NCI-H2107 treated with DMSO at 0.1 percent for 48 hours (cell line): ENCODE measurements around the gene RNF43.
"Not testable (repeated sequence)": the region's sequence is repeated elsewhere in the genome, so short reads cannot be mapped to it uniquely, and the experiment has no call there.

Experiments
- DNase-seq: peaks from one replicate; lab custom pipeline; 2025; ENCODE audit not compliant: unreplicated experiment; lab: John Stamatoyannopoulos, UW

RNF43 gene

GRCh38 chr17:58410714-58411407, 6.5 kb downstream of the RNF43 start:
- no peak for DNase-seq

GRCh38 chr17:58409432-58409831, 7.9 kb downstream of the RNF43 start:
- no peak for DNase-seq

- DNase-seq: peak; percentile 29
Observed at GRCh38 chr17:58403311-58403710, 14.0 kb downstream of the RNF43 start.

GRCh38 chr17:58402679-58403078, 14.7 kb downstream of the RNF43 start:
- DNase-seq: no peak

- DNase-seq: no peak
Observed at GRCh38 chr17:58402047-58402446, 15.3 kb downstream of the RNF43 start.

GRCh38 chr17:58401287-58401686, 16.0 kb downstream of the RNF43 start:
- DNase-seq: peak; percentile 70

GRCh38 chr17:58400826-58401225, 16.5 kb downstream of the RNF43 start:
- DNase-seq: no peak

- no peak for DNase-seq
Observed at GRCh38 chr17:58399974-58400373, 17.4 kb downstream of the RNF43 start.

GRCh38 chr17:58398574-58399266, 18.6 kb downstream of the RNF43 start:
- DNase-seq: no peak

- not testable (repeated sequence) for DNase-seq
Observed at GRCh38 chr17:58397421-58397820, 19.9 kb downstream of the RNF43 start.

- DNase-seq: no peak
Observed at GRCh38 chr17:58396173-58396572, 21.2 kb downstream of the RNF43 start.

GRCh38 chr17:58394534-58395223, 22.7 kb downstream of the RNF43 start:
- DNase-seq: no peak

- DNase-seq: peak; percentile 89
Observed at GRCh38 chr17:58391302-58391984, 25.9 kb downstream of the RNF43 start.

GRCh38 chr17:58390884-58391283, 26.4 kb downstream of the RNF43 start:
- no peak for DNase-seq

GRCh38 chr17:58388302-58389190, 28.8 kb downstream of the RNF43 start:
- no peak for DNase-seq

GRCh38 chr17:58387834-58388233, 29.5 kb downstream of the RNF43 start:
- no peak for DNase-seq

GRCh38 chr17:58386708-58387107, 30.6 kb downstream of the RNF43 start:
- no peak for DNase-seq

- no peak for DNase-seq
Observed at GRCh38 chr17:58385359-58385899, 31.9 kb downstream of the RNF43 start.

- DNase-seq: no peak
Observed at GRCh38 chr17:58384897-58385296, 32.4 kb downstream of the RNF43 start.

- DNase-seq: no peak
Observed at GRCh38 chr17:58383892-58384462, 33.4 kb downstream of the RNF43 start.
